Fibroblast of pulmonary artery (primary cell): ENCODE measurements around the gene MEGF6.

Experiments
- DNase-seq: peaks from one replicate; pipeline ENCODE4 v3.0.0-alpha.2; 2010; ENCODE audit warnings: low read depth
- H3K4me3 ChIP-seq: replicated peaks from 2 replicates; pipeline ENCODE4 v1.5.1; 2011; ENCODE audit warnings: low read depth, mild to moderate bottlenecking, control low read depth, low read length, moderate library complexity
- TF ChIP-seq, protein P1 (sequence below): IDR thresholded peaks from 2 replicates; pipeline ENCODE4 v1.5.1; 2011; ENCODE audit warnings: mild to moderate bottlenecking, control low read depth, low read length, inconsistent platforms; ENCODE audit errors: missing control alignments

Gene MEGF6

DNA sequence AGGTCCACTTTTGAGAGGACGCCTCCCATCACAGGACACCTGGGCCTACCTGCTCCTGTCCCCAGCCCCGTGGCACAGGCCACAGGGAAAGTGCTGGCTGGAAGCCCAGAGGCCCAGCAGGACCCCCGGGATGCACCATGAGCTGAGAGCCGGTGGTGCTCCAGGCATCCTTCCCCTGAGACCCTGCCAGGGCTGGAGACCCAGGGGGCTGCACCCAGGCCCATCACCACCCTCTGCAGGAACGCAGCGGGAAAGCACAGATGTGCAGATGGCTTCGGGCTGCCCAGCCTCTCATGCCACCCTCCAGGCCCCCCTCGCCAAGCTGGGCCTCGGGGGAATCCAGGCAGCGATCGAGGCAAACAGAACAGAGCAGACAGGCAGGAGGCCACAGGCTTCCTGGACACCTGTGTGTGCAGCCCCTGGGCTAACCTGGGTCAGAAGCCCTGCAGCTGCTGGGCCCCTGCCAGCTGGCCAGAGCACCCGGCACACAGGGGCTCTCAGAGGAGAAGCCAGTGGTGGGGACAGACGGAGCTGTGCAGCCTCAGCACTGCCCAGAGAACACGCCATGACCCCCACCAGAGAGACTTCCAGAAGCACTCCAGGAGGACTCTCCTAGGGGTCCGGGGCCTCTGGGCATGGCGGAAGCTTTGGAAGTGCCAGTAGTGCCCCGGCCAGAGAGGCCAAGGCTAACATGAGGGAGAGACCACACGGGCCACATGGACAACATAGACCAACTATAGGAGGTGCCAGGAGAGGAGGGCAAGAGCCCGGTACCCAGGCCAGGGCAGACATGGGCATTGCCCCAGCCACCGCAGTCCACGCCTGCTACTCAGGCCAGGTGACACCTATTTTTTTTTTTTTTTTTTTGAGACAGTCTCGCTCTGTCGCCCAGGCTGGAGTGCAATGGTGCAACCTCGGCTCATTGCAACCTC lies 85.5 kb downstream of the MEGF6 start:
- TF ChIP-seq, protein P1, sequence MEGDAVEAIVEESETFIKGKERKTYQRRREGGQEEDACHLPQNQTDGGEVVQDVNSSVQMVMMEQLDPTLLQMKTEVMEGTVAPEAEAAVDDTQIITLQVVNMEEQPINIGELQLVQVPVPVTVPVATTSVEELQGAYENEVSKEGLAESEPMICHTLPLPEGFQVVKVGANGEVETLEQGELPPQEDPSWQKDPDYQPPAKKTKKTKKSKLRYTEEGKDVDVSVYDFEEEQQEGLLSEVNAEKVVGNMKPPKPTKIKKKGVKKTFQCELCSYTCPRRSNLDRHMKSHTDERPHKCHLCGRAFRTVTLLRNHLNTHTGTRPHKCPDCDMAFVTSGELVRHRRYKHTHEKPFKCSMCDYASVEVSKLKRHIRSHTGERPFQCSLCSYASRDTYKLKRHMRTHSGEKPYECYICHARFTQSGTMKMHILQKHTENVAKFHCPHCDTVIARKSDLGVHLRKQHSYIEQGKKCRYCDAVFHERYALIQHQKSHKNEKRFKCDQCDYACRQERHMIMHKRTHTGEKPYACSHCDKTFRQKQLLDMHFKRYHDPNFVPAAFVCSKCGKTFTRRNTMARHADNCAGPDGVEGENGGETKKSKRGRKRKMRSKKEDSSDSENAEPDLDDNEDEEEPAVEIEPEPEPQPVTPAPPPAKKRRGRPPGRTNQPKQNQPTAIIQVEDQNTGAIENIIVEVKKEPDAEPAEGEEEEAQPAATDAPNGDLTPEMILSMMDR = no peak
- no peak for DNase-seq
- H3K4me3 ChIP-seq = no peak overlapping the region

DNA sequence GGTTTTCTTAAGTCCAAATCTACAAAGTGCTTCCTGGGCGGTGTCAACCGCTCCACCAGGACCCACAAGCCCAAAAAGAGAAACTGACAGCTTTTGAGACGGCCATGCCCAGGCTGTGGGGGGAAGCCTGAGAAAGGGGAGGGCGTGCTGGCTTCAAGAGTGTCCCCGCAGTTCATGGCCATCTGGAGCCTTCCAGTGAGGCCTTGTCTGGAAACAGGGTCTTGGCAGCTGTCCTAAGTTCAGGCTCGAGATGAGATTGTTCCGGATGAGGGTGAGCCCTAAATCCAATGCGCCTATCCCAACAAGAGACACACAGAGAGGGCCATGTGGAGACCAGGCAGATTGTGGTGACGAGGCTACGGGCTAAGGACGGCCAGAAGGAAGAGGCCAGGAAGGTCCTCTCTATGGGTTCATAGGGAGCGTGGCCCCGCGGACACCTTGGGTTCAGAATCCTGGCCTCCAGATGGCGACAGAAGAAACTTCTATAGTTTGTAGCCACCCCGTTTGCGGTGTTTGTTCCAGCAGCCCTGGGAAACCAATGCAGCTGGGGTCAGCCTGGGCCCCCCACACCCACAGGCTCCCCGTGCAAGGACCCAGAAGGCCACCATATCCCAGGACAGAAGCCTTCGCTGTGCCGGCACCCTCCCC lies 86.6 kb downstream of the MEGF6 start:
- no peak overlapping the region for H3K4me3 ChIP-seq
- DNase-seq = no peak
- TF ChIP-seq, protein P1 = no peak

DNA sequence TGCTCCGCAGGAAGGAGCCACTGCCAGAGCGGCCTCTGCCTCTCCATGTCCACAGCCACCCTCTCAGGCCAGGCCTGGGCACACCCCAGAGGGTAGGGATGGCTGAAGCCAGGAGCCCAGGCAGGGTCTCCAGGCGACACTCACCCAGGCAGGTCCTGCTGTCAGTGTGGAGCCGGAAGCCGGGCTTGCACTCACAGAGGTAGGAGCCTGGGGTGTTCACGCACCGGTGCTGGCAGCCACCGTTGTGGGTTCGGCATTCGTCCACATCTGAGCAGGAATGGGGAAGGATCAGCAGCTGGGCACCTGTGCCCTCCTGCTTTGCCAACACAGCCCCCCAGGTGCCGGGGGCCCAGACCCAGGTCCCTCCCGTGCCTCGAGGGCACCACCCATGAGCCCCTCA lies 87.3 kb downstream of the MEGF6 start:
- no peak overlapping the region for H3K4me3 ChIP-seq
- TF ChIP-seq, protein P1 = no peak
- DNase-seq = no peak

DNA sequence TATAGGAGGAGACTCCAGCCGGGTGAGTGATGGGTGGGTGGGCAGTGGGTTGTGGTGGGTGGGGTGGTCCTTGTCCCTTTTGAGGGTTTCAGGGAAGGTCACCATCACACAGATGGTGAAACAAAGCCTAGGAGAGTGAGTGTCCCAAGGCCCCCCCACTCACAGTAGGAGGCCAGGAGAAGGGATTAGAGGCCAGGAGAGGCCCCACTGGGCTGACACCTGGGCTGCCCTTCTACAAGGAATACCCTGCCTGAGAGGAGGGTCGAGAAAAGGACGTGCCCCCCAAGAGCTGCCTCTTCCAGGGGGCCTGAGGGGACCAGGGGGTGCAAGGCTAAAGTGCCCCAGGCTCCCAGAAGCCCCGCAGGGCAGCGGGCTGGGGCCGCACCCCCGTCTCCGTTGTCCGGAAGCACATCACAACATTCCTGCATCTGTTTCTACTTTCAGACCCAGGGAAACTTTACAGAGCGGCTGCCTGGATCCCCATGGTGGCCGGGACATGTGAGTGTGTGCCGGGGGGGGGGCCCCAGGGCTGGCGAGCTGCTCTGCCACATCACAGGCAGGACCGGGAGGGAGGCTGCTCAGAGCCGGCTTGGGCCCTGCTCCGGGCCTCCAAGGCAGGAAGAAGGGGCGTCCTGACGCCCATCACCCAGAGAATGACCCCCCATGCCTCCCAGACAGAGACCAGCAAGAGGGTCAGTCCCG lies 88.6 kb downstream of the MEGF6 start:
- TF ChIP-seq, protein P1 = no peak
- DNase-seq = no peak
- no peak overlapping the region for H3K4me3 ChIP-seq

DNA sequence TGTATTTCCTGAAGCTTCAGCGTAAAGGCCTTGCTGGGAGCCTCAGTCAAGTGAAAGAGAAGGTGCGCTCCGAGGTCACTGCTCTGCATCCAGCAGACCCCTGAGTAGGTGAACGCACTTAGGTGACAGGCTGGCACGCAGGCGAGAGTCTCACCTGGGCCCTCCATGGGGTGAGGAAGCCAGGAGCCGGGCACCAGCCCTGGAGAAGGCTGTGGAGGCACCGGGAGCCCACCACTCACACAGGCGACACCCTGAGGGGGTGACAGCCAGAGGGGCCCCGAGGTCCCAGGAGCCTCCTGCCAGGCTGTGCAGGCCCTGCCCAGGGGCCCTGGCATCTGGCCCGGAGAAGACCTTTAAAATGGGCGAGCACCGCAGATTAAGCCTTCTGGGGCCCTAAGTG lies 89.2 kb downstream of the MEGF6 start:
- H3K4me3 ChIP-seq = no peak overlapping the region
- TF ChIP-seq, protein P1 = no peak
- no peak for DNase-seq

DNA sequence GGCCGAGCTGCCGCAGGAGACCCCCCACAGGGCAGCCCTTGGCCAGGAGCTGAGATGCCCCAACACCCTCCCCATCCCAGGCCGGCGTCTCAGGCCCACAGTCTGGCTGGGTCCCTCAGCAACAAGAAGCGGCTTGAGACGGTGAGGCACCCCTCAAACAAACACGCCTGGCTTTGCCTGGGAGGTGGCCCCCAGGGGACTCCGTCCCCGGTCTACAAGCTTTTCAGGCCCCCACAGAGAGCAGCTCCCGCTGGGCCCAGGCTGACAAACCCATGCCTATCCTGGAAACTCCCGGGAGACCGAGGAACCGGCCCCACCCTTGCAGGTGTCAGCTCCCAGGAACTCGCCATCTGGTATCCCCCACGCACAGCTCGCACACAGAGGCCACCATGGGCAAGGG lies 89.9 kb downstream of the MEGF6 start:
- no peak overlapping the region for H3K4me3 ChIP-seq
- TF ChIP-seq, protein P1 = no peak
- DNase-seq = no peak
